GM18526 (cell line): ENCODE data around the gene NME4.

Experiments
- POLR2A ChIP-seq: IDR thresholded peaks from 3 replicates; pipeline ENCODE4 v1.6.1; 2011; ENCODE audit not compliant: insufficient read length; ENCODE audit errors: extremely low read depth

Gene NME4

DNA sequence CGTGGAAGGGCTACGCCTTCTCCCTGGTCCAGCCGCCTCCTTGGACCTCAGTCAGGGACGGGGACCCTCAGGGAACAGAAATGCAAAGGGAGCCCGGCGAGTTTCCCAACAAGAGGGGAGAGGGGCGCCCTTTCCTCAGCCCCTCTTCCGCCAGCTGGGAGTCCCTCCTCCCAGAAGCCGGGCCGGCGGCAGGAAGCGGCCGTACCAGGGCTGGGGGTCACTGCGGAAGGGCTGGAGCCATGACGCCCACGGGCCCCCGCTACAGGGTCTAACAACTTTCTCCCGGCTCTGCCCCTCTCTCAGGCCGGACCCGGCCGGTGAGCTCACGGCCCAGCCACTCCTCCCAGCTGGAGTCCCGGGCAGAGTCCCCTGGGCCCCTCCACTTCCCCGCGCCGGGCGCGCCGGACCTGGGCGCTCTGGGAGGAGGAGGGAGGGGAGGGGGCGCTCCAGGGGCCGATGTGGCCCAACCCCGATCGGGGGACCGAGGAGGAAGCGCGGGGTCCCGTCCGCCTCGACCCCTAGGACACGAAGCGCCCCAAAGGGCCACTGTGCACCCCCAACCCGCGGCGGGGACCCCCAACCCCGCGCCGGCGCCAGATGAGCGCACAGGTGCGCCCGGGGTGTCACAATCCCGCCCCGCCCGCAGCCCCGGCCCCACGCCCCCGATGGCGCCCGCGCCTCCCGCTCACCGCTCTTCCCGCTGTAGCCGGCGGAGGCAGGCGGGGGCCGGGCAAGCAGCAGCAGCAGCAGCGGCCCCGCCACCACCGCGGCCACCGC is 15.8 kb upstream of the NME4 start:
- no peak for TF ChIP-seq POLR2A

DNA sequence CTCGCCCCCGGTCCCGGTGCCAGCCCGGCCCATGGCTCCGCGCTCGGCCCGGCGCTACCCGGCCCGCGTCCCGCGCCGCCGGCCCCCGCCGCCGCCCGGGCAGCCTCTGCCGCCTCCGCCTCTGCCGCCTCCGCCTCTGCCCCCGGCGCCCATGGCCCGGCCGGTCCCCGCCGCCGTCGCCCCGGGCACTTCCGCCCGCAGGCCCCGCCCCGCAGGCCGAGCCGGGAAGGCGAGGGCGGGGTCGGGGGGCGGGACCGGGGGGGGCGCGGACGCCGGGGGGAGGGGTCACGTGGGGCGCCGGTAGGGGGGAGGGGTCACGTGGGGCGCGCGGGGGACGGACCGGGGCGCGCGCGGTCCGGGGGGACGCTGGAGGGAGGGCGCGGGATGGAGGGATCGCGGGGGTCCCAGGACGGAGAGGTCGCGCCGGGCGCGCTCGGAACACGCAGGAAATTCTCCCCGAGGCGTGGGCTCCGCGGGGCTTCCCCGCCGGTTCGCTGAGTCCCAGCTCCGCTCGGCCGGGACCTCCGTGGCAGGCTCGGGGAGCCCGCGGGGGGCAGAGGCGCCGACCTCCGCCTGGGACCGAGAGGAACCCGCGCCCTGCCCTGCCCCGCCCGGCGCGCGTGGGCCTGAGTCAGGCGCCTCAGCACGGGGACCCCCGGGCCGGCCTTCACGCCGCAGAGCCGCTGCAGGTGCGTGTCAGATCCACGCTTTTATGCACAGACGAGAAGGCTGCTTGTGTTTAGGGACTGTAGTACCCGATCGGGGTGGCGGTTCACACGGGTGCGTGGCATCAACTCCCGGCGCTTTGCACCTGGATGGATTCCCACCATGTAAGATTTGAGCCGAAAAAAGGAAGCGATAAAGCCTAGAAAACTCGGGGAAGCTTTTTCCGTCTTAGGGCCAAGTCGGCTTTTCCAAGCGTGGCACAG is 14.9 kb upstream of the NME4 start, which contains the start of gene PGAP6:
TSS of gene PGAP6 (minus strand) at position 190 of the 929 bp plus-strand sequence. CDS start at position 33, 157 bp downstream.
- peak; percentile 64 for TF ChIP-seq POLR2A

DNA sequence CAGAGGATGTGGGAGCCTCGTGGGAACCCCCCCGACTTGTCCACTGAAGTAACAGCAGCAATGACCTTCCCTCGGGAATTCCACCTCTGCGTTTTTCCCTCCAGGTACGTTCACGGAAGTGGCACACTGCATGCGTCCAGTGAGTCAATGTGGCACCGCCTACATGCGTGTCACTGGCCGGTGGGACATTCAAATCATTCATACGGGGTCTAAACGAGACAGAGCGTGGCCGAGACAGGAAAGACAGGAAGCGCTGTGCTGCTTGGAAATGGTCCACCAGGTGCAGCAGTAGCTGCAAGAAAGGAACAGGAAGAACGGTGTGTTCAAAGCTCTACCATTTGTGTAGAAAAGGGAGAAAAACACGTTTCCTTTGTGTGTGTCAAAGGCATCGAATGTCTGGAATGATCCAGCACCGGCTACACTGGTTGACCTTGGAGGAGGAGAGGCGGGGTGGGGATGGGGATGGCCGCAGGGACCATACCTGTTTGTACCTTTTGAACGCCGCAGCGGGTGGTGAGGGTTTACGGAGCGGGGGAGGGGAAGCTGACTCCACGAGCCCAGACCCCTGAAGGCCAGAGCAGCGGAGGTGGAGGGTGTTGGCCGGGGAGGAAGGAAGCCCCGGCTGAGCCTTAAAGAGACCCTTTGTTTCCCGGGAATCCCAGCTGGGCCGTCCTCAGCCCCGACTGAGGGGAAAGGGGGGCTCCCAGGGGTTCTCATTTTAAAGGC is 13.5 kb upstream of the NME4 start:
- peak; percentile 55 for TF ChIP-seq POLR2A

GRCh38 chr16:386641-387156 is 10.3 kb upstream of the NME4 start:
- TF ChIP-seq POLR2A = no peak

DNA sequence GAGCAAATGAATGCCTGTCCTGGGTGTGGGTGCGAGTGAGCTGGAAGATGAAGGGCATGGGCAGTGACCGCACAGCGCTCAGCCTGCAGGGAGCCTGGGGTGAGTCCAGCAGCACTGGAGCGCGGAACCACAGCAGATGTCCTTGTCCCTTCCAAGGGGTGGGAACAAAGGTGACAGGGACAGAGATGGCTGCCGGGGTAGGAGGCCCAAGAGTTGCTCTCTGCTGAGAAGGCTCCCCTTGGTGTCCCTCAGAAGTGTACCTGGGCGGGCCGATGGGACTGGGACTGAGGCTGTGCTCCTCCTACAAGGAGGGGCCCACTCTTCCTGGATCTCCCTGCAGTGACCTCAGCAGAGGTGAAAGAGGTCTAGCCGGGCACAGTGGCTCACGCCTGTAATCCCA is 7.6 kb upstream of the NME4 start:
- no peak for TF ChIP-seq POLR2A

DNA sequence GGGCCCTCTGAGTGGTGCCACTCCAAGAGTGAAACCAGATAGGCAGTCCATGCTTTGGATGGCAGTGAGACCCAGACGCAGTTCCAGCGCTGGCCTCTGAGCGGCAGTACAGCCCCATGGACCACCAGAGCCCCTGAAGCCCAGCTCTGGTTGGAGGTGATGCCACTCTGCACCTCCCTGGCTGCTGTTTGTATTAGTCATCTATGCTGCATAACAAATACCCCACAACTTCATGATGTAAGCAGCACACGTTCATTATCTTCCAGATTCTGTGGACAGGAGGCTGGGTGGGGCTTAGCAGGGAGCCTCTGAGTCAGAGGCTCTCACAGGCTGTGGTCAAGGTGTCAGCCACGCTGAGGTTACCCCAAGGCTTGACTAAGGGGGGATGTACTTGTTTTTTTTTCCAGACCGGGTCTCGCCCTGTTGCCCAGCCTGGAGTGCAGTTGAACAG is 5.1 kb upstream of the NME4 start:
- no peak for TF ChIP-seq POLR2A

DNA sequence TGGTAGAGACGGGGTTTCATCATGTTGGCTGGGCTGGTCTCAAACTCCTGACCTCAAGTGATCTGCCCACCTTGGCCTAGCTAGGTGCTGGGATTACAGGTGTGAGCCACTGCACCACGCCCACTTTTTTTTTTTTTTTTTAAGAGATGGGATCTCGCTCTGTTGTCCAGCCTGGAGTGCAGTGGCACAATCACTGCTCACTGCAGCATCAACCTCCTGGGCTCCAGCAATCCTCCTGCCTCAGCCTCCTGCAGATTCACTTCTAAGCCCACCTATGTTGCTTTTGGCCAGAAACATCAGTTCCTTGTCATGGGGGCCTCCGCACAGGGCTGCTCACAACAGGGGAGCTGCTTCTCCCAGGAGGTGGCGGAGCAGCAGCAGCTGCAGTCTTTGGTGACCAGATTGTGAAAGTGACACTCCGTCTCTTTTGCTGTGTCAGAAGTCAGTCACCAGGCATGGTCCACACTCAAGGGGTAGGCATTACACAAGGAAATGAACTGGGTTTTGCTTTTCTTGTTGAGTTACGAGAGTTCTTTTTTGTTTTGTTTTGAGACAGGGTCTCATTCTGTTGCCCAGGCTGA is 4.5 kb upstream of the NME4 start:
- TF ChIP-seq POLR2A = no peak

GRCh38 chr16:396199-396598 is 800 bp upstream of the NME4 start:
- no peak for TF ChIP-seq POLR2A

DNA sequence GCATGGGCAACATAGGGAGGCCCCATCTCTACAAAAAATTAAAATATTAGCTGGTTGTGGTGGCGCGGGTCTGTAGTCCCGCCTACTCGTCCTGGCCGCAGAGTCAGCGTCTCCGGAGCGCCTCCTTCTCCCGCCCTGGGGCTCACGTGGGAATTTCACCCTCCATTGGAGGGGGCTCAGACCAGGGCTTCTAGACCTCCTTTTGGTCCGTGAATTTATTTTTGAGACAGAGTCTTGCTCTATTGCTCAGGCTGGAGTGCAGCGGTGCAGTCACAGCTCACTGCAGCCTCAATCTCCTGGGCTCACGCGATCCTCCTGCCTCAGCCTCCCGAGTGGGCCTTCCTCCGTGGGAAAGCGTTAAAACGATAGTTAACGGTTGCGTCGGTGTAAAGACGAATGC is 394 bp upstream of the NME4 start:
- no peak for TF ChIP-seq POLR2A

- TF ChIP-seq POLR2A = no peak
These were observed 835 bp downstream of the NME4 start for GRCh38 chr16:397736-398332.

DNA sequence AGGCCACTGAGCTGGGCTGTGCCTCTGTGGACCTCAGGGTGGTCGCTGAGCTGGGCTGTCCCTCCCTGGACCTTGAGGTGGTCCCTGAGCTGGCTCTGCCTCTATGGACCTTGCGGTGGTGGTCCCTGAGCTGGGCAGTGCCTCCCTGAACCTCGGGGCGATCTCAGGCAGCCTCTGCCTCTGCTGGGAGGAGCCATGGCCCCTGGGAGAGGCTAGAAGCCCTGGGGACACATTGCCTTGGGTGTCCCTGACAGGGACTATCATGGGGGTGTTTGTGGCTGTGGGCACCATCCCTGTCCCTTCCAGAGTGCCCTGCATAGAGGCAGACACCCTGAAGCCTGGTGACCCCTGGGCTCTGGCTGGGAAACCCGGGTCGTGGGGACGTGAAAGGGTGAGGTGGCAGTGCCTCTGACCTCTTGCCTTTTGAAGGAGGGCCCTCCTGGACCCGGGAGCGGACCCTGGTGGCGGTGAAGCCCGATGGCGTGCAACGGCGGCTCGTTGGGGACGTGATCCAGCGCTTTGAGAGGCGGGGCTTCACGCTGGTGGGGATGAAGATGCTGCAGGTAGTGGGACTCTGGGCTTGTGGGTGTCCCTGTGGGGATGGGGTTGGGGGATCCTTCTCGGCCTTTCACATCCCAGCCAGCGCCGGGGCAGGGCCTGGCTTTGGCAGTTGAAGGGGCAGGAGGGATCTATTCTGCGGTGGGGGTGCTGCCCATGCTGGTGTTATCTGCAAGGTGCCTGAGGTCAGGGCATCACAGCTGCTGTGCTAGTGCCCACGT is 1.8 kb downstream of the NME4 start:
- TF ChIP-seq POLR2A = no peak

DNA sequence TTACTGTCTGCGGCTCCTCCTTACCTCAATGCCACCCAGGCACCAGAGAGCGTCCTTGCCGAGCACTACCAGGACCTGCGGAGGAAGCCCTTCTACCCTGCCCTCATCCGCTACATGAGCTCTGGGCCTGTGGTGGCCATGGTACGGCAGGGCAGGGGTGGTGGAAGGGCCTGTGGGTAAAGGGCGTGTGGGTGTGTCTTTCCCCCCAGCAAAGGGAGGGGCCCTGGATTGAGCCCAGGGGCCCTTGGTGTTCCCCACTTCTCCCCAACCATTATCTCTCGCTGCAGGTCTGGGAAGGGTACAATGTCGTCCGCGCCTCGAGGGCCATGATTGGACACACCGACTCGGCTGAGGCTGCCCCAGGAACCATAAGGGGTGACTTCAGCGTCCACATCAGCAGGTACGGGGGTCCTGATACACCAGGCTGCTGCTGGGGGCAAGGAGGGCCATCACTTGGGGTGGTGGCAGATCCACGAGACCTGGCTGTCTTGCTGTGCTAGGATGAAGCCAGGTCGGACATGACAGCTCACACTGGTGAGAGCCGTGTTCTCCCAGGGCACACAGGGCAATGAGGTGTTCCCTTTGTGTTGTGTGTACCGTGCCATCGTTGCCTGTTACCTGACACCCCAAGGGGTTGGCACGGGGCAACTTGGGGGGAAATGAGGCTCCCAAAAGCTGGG is 2.5 kb downstream of the NME4 start:
- TF ChIP-seq POLR2A = no peak

- no peak for TF ChIP-seq POLR2A
These were observed 3.1 kb downstream of the NME4 start for GRCh38 chr16:400061-400591.
